ENCODE data around the gene VPS41.
"Not testable (repeated sequence)": the region's sequence is repeated elsewhere in the genome, so short reads cannot be mapped to it uniquely, and the experiment has no call there.

The VPS41 gene

GRCh38 chr7:38905056-38905759 is 3.8 kb downstream of the VPS41 start:
- DNase-seq, result no peak

DNA sequence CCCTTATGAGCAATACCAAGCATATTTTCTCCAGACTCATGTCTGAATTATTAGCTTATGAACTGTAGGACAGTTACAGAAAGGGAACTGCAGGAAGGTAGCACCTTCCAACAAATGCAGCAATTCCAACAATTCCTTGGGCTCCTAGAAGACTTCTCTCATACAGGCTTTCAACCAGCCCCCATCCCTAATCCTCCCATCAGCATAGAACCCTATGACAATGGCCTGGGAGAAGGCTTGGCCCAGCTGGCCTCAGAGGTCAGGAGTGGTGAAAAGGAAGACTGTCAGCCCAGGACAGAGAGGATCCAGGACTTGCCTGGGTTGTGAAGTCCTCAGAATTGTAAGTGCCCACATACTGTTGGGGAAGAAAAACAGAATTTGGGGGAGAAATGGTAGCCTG is 5.9 kb downstream of the VPS41 start:
- DNase-seq, result no peak

- DNase-seq, result no peak
These were observed 6.5 kb downstream of the VPS41 start for GRCh38 chr7:38902449-38902848.

DNA sequence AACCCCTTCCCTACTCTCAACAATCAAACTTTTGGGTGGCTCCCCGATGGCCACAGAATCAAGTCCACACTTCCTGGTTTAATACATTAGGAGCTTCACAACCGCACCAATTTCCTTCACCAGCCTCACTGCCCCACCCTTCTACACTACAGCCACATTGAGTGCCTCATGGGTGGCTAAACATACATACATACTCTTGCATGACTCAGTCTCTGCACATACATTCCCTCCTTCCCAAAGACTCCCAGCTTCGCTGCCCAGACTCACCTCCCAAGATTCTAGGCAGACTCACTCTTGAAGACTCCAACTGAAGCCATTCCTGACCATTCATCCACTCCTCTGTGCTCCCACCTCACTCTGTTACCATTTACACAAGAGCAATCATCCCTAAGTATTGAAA is 15.9 kb downstream of the VPS41 start:
- no peak for DNase-seq

GRCh38 chr7:38890597-38890996 is 18.4 kb downstream of the VPS41 start:
- no peak for DNase-seq

GRCh38 chr7:38889872-38890432 is 19.0 kb downstream of the VPS41 start:
- DNase-seq, result no peak

- DNase-seq, result no peak
These were observed 19.9 kb downstream of the VPS41 start for GRCh38 chr7:38889079-38889478.

GRCh38 chr7:38886265-38886664 is 22.7 kb downstream of the VPS41 start:
- no peak for DNase-seq

- DNase-seq, result no peak
These were observed 25.3 kb downstream of the VPS41 start for GRCh38 chr7:38883706-38884105.

- no peak for DNase-seq
These were observed 26.9 kb downstream of the VPS41 start for GRCh38 chr7:38881947-38882684.

DNA sequence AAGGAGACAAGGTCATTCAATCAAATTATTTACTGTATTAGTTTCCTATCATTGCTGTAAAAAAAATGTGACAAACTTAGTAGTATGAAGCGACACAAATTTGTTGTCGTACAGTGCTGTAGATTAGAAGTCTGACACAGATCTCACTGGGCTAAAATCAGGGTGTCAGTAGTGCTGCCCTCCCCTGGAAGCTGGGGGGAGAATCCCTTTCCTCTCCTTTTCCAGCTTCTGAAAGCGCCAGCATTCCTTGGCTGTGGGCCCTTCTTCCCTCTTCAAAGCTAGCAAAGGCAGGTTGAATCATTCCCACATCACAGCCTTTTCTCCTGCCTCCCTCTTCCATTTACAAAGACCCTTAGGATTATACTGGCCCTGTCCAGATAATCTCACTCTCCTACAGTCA is 28.0 kb downstream of the VPS41 start:
- no peak for DNase-seq

DNA sequence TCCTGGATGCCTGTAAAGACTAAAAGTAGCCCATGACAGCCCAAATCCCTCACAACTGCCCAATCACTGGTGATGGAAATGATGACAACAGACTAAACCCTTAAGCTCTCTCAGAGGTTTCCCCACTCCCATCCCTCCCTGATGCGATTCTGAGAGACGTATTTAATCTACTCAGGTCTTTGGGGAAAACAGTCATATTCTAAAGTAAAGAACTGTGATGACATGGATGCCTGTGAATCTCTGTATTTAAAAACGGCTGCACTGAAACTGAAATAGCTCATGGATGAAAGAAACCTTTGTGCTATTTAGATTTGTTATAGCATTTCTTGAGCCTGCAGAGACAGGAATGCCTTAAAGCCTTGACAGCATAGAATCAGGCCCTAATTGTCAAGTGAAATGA is 28.5 kb downstream of the VPS41 start:
- DNase-seq, result no peak

DNA sequence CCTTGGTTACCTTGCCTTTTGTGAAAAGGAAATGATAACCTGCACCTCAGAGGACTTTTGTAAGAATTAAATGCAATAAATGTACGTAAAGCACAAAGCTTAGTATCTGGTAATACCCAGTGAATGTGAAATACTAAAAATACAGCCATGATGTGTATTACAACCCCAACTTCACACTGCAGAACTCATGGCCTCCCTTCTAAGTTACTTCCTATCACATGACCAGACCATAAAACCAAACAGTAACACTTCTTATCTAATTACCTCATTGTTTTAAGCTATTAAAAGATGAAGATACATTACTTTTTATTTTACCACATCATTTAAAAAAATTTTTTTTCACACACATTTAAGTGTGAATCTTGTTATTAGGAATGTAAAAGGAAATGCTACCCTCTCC is 29.0 kb downstream of the VPS41 start:
- DNase-seq, result no peak

- no peak for DNase-seq
These were observed 30.1 kb downstream of the VPS41 start for GRCh38 chr7:38878694-38879457.

- DNase-seq, result no peak
These were observed 35.6 kb downstream of the VPS41 start for GRCh38 chr7:38873433-38873832.

DNA sequence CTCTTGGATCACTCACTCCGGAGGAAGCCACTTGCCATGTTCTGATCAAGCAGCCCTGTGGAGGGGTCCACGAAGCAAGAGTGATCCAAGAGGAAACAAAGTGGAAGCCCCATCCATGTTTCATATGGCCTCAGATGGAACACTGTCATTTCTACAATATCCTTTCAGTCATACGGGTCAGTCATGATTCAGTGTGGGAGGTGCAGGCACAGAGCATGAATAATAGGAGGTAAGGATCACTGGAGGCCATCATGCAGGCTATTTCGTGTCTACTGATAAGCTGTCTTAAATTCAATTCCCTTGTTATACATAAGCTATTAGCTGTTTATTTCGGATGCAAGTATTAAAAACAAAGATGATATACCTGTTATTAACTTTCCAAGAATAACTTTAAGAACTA is 36.8 kb downstream of the VPS41 start:
- DNase-seq, result no peak

- DNase-seq, result no peak
These were observed 38.8 kb downstream of the VPS41 start for GRCh38 chr7:38870147-38870546.

DNA sequence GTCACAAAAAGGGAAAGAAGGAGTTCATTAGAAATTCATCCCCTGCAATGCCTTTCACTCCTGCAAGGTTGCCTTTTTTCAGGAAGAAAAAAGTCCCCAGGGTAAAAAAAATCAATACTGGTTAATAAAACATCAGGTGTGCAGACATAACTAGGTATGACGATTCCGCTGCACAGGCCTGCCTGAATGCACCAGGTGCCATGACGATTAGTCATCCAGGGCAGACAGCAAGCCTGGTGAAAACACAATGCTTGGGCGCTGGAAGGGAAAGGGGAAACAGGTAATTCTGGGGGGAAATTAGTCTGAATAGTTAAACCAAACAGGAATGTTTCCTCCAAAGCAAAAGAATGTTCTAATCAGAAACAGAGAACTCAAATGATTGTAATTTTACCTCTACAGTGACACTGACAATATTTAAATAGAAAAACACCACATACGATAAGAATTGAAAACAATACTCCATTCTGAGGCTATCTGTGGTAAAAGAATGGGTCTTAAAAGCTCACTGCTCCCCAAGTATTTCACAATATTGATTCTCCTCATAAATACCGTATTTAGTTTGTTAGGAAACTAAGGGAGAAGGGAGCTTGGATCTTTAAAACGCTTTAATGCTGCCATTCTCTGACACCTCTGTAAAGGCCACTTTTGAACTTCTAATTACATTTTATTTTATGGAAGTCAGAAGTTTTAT is 45.2 kb downstream of the VPS41 start:
- DNase-seq, result peak; percentile 20

- no peak for DNase-seq
These were observed 46.3 kb downstream of the VPS41 start for GRCh38 chr7:38862666-38863065.

DNA sequence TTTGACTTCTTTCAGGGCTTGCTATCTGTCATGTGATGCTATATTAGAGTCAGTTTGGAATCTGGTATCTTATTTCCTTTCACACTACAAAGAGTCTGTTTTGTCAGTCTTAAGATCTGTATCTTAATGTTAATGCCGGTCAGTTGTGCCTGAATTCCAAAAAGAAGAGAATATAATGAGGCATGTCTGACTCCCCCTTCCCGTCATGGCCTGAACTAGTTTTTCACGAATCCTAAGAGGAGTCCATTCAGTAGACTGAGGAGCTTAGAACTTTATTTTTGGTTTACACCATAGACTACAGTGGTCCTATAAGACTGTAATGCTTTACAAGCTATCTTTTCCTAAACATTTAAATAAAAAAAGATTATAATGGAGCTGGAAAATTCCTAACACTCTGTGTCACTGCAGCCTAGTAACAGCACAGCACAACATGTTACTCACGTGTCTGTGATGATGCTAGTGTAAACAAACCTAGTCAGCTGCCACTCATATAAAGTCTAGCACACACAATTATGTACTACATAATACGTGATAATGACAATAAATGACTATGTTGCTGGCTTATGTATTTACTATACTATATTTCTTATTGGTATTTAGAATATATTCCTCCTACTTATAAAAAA is 50.6 kb downstream of the VPS41 start:
- peak; percentile 38 for DNase-seq

DNA sequence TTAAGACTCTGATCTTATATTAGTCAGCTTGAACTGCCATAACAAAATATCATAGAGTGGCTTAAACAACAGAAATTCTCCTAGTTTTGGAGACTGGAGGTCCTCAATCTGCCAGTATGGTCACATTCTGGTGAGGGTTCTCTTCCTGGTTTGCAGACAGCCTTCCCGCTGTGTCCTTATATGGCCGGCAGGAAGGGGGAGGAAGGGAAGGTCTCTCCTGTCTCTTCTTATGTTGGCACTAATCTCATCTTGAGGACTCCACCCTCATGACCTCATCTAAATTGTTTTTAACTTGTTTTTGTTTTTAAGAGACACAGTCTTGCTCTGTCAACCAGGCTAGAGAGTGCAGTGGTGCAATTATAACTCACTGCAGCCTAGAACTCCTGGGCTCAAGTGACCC is 53.1 kb downstream of the VPS41 start:
- no peak for DNase-seq

GRCh38 chr7:38855386-38855785 is 53.6 kb downstream of the VPS41 start:
- DNase-seq, result no peak

DNA sequence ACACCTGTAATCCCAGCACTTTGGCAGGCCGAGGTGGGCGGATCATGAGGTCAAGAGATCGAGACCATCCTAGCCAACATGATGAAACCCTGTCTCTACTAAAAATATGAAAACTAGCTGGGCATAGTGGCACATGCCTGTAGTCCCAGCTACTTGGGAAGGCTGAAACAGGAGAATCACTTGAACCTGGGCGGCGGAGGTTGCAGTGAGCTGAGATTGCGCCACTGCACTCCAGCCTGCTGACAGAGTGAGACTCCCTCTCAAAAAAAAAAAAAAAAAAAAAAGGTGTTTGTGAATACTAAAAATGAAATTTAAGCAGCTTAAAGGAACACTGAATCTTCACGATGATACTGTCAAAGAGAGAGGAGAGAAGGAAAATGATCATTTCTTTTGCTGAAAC is 54.0 kb downstream of the VPS41 start:
- not testable (repeated sequence) for DNase-seq
